Caco-2 (cell line): ENCODE data around the gene THADA. TPM values are rescaled to one million over a fixed set of nuclear protein-coding genes. Genes with fewer than 3 reads are reported as not detected.
A peak's percentile ranks its signal among the peaks of the same experiment; 100 is the strongest.

ENCODE experiments used
- BruUV-seq: library from RNA; stranded (reverse); fragments of 400-500 nt; replicated peaks from 2 replicates; lab custom pipeline; 2021; lab: Mats Ljungman, UMichigan
- CTCF ChIA-PET: fragments of 300-600 bp; sonication (Branson Sonifier 250); formaldehyde crosslinking; loops from one replicate; lab custom pipeline; 2022; ENCODE audit warnings: antibody characterized with exemption; lab: Charles Lee
- POLR2A ChIA-PET: fragments of 300-600 bp; sonication (Branson Sonifier 250); formaldehyde crosslinking; loops from one replicate; lab custom pipeline; 2022; ENCODE audit warnings: antibody characterized with exemption; lab: Charles Lee
- DNase-seq, 2 experiments: peaks; one replicate each; pipeline versions ENCODE4 v3.0.0 to v3.0.0-alpha.2; 2020 to 2022
- H3K27me3 ChIP-seq: replicated peaks from 2 replicates; pipeline ENCODE4 v1.6.0; 2011; ENCODE audit warnings: low read length; ENCODE audit not compliant: control insufficient read depth, insufficient read depth
- H3K36me3 ChIP-seq: 2 replicates; pipeline ENCODE4 v1.5.1; 2011; ENCODE audit warnings: low read length; ENCODE audit not compliant: control insufficient read depth, insufficient read depth
- H3K4me1 ChIP-seq: fragments of 250-450 bp; sonication (Bioruptor Pico); 2 replicates; pipeline ENCODE4 v1.5.1; 2020; ENCODE audit warnings: mild to moderate bottlenecking
- H3K4me3 ChIP-seq: 2 replicates; pipeline ENCODE4 v1.5.1; 2011; ENCODE audit warnings: low read depth, mild to moderate bottlenecking, control low read depth, low read length
- H3K9me3 ChIP-seq: fragments of 250-450 bp; sonication (Bioruptor Pico); 2 replicates; pipeline ENCODE4 v1.5.1; 2020; ENCODE audit warnings: mild to moderate bottlenecking, moderate library complexity
- H3K27ac Mint-ChIP-seq: one replicate; pipeline ENCODE4 v1.8.0; 2022; ENCODE audit warnings: mixed read lengths; ENCODE audit not compliant: unreplicated experiment
- H3K27me3 Mint-ChIP-seq: one replicate; pipeline ENCODE4 v1.8.0; 2022; ENCODE audit warnings: mixed read lengths; ENCODE audit not compliant: insufficient read depth, unreplicated experiment
- H3K36me3 Mint-ChIP-seq: one replicate; pipeline ENCODE4 v1.8.0; 2022; ENCODE audit warnings: mild to moderate bottlenecking, mixed read lengths; ENCODE audit not compliant: insufficient read depth, unreplicated experiment
- H3K4me1 Mint-ChIP-seq: one replicate; pipeline ENCODE4 v1.8.0; 2022; ENCODE audit warnings: low read depth, mixed read lengths; ENCODE audit not compliant: unreplicated experiment
- H3K4me3 Mint-ChIP-seq: one replicate; pipeline ENCODE4 v1.8.0; 2022; ENCODE audit warnings: mild to moderate bottlenecking, moderate library complexity, mixed read lengths; ENCODE audit not compliant: unreplicated experiment
- H3K9me3 Mint-ChIP-seq: one replicate; pipeline ENCODE4 v1.8.0; 2022; ENCODE audit warnings: mixed read lengths; ENCODE audit not compliant: unreplicated experiment
- intact Hi-C: fragments of 100-400 bp; cut with micrococcal nuclease; formaldehyde crosslinking; loops from one replicate; pipeline ENCODE4 v1.10.0; 2022; ENCODE audit not compliant: unreplicated experiment
- total RNA-seq: library from RNA; stranded (reverse); gene quantifications from 2 replicates; pipeline ENCODE4 v1.2.3, GENCODE V29; 2022
- TF ChIP-seq, protein P1 (sequence below), 2 experiments: fragments of 200-600 bp in 1 of 2; IDR thresholded peaks; 1 replicate in 1 of 2; 2 replicates in 1 of 2; pipeline versions ENCODE4 v1.5.1 to v1.8.0; 2011 to 2022; ENCODE audit warnings: antibody characterized with exemption in 1 of 2, control low read depth in 1 of 2, inconsistent platforms in 1 of 2, low read depth in 1 of 2, low read length in 1 of 2, mild to moderate bottlenecking in 1 of 2, moderate library complexity in 1 of 2; ENCODE audit not compliant: insufficient read depth in 1 of 2, severe bottlenecking in 1 of 2, unreplicated experiment in 1 of 2

The THADA gene
- total RNA-seq, 1 experiment from 2014 or later, result 33.8 TPM

DNA sequence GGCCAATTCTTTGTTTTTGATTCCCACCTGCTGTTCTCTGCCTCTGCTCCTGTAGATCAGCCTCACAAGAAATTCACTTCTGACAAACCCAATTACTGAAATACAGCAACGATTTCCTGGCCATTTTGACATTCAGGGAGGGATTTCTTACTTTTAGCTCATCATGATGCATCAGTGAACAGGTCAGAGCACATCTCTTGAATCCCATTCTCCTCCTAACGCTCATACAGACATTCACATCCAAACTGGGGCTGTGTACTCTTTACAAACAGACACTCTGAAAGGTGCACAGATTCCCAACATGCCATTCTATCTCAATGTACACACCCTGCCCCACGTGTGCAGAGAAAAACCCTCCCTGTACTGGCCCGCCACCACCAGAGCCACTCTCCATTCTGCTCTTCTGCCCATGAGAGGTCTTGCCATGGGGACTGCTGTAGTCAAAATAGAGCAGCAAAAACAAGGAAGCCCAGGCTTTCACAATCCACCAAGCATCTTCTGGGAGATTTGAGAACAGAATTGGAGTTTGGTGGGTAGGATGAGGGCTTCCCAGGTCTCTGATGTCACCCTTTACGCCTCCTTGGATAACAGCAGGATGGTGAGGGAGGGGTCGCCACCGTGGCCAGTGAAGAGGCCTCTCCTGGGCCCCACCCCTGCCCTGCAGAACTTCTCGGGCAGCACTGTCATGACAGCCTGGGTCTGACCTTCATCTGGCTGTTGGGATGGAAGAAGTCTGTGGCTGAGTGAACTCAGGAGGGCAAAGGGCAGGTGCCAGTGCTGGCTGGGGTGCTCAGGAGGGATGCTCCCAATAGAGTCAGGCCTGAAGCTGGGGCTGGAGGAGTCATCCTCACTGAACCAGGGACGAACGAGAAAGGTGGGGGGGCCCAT is 327.5 kb downstream of the THADA start:
- BruUV-seq, result no TSS peak

DNA sequence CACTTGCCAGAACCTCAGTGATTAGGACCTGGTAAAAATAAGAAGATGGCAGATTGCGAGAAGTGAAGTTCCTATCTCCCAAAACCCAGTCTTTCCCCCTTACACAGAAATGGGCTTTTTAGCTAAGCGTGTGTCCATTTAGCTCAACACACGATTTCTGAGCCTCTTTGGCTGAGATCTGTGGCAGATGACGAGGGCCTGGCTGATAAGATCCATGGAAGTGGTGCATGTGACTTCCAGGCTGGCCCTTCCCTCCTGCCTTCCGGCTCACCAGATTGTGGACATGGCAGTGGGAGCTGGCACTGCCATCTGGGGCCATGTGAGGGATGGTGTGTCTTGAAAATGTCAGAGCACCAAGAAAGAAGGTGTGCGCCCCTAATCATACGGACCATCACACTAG is 328.5 kb downstream of the THADA start:
- POLR2A ChIA-PET, result no interaction called here
- no TSS peak for BruUV-seq

More for the DNA sequence above, 327.5 kb downstream of the THADA start:
- no peaks in the 10 kb centered on the region; the same call in 1 of the 2 replicates for H3K4me1 ChIP-seq
- Mint-ChIP-seq H3K27me3 (no peaks in the 10 kb centered on the region), H3K36me3 (peaks cover 4% of the 10 kb centered on the region), H3K9me3 (no peaks in the 10 kb centered on the region), H3K4me3 (no peak overlapping the region), H3K27ac (no peak overlapping the region), H3K4me1 (peaks cover 13% of the 10 kb centered on the region)
- TF ChIP-seq, protein P1, sequence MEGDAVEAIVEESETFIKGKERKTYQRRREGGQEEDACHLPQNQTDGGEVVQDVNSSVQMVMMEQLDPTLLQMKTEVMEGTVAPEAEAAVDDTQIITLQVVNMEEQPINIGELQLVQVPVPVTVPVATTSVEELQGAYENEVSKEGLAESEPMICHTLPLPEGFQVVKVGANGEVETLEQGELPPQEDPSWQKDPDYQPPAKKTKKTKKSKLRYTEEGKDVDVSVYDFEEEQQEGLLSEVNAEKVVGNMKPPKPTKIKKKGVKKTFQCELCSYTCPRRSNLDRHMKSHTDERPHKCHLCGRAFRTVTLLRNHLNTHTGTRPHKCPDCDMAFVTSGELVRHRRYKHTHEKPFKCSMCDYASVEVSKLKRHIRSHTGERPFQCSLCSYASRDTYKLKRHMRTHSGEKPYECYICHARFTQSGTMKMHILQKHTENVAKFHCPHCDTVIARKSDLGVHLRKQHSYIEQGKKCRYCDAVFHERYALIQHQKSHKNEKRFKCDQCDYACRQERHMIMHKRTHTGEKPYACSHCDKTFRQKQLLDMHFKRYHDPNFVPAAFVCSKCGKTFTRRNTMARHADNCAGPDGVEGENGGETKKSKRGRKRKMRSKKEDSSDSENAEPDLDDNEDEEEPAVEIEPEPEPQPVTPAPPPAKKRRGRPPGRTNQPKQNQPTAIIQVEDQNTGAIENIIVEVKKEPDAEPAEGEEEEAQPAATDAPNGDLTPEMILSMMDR (IDR thresholded peaks at IDR 0.05; ENCODE audit: insufficient read depth in 1 of 2, low read depth in 1 of 2, low read length in 1 of 2, severe bottlenecking in 1 of 2, unreplicated experiment in 1 of 2), result no peak
- no peak overlapping the region for H3K4me3 ChIP-seq
- peak in 1 of 2 experiments; percentile 15 for DNase-seq
- H3K9me3 ChIP-seq, result no peaks in the 10 kb centered on the region
- 0 out of 2 replicates have a peak, but pooled peaks cover 2% of the 10 kb centered on the region for H3K36me3 ChIP-seq
- no peaks in the 10 kb centered on the region for H3K27me3 ChIP-seq
- ChIA-PET POLR2A (no interaction called here), CTCF (no interaction called here)
- intact Hi-C loops, result no loop called here

DNA sequence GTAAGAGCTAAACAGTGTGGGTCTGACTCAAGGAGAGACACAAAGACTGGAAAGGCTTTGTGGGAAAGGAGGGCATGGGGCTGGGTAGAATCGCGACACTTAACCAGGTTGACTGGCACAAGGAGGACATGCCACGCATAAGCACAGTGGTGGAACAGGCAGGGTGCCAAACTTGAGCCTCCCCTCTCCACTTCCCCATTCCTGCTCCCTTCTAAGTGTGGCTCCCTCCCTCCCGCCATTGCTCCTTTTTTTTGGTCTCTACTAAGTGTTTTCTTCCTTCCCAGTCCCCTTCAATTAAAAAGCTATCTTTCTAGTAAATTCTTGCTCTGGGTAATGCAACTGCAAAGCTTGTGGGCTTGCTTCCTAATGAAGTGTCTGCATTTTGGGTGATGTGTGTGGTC is 329.1 kb downstream of the THADA start:
- CTCF ChIA-PET, result no interaction called here

More for the DNA sequence above, 328.5 kb downstream of the THADA start:
- CTCF ChIA-PET, result no interaction called here
- Histone ChIP-seq H3K4me1 (no peaks in the 10 kb centered on the region; the same call in 1 of the 2 replicates), H3K27me3 (no peaks in the 10 kb centered on the region), H3K4me3 (no peak overlapping the region), H3K9me3 (no peaks in the 10 kb centered on the region), H3K36me3 (0 out of 2 replicates have a peak, but pooled peaks cover 2% of the 10 kb centered on the region)
- TF ChIP-seq, protein P1 (IDR thresholded peaks at IDR 0.05; ENCODE audit: insufficient read depth in 1 of 2, low read depth in 1 of 2, low read length in 1 of 2, severe bottlenecking in 1 of 2, unreplicated experiment in 1 of 2), result no peak
- H3K36me3 Mint-ChIP-seq, result peaks cover 4% of the 10 kb centered on the region
- no peak overlapping the region for H3K4me3 Mint-ChIP-seq
- intact Hi-C loops, result no loop called here
- no peak for DNase-seq
- no peak overlapping the region for H3K27ac Mint-ChIP-seq
- peaks cover 13% of the 10 kb centered on the region for H3K4me1 Mint-ChIP-seq
- H3K27me3 Mint-ChIP-seq, result no peaks in the 10 kb centered on the region
- H3K9me3 Mint-ChIP-seq, result no peaks in the 10 kb centered on the region

More for the DNA sequence above, 329.1 kb downstream of the THADA start:
- H3K27me3 Mint-ChIP-seq, result no peaks in the 10 kb centered on the region
- TF ChIP-seq, protein P1 (IDR thresholded peaks at IDR 0.05; ENCODE audit: insufficient read depth in 1 of 2, low read depth in 1 of 2, low read length in 1 of 2, severe bottlenecking in 1 of 2, unreplicated experiment in 1 of 2), result no peak
- 0 out of 2 replicates have a peak, but pooled peaks cover 2% of the 10 kb centered on the region for H3K36me3 ChIP-seq
- no peak for DNase-seq
- H3K9me3 Mint-ChIP-seq, result no peaks in the 10 kb centered on the region
- peaks cover 13% of the 10 kb centered on the region for H3K4me1 Mint-ChIP-seq
- no TSS peak for BruUV-seq
- H3K4me3 ChIP-seq, result no peak overlapping the region
- POLR2A ChIA-PET, result no interaction called here
- no peak overlapping the region for H3K27ac Mint-ChIP-seq
- H3K27me3 ChIP-seq, result no peaks in the 10 kb centered on the region
- H3K9me3 ChIP-seq, result no peaks in the 10 kb centered on the region
- H3K4me1 ChIP-seq, result no peaks in the 10 kb centered on the region; the same call in 1 of the 2 replicates
- H3K4me3 Mint-ChIP-seq, result no peak overlapping the region
- H3K36me3 Mint-ChIP-seq, result peaks cover 4% of the 10 kb centered on the region
- intact Hi-C loops, result no loop called here
